Bladder microvascular endothelial cell (primary cell): Measurements from ENCODE around the gene NR4A2. TPM values are rescaled to one million over a fixed set of nuclear protein-coding genes. Genes with fewer than 3 reads are reported as not detected.

ENCODE experiments used
- total RNA-seq: library from RNA; depleted of rRNA; stranded (reverse); fragments of >200 nt; gene quantifications from 2 replicates; pipeline ENCODE4 v1.2.3, GENCODE V29; 2014

Gene NR4A2
- total RNA-seq: under 0.01 and 0.13 TPM in 2 replicates

DNA sequence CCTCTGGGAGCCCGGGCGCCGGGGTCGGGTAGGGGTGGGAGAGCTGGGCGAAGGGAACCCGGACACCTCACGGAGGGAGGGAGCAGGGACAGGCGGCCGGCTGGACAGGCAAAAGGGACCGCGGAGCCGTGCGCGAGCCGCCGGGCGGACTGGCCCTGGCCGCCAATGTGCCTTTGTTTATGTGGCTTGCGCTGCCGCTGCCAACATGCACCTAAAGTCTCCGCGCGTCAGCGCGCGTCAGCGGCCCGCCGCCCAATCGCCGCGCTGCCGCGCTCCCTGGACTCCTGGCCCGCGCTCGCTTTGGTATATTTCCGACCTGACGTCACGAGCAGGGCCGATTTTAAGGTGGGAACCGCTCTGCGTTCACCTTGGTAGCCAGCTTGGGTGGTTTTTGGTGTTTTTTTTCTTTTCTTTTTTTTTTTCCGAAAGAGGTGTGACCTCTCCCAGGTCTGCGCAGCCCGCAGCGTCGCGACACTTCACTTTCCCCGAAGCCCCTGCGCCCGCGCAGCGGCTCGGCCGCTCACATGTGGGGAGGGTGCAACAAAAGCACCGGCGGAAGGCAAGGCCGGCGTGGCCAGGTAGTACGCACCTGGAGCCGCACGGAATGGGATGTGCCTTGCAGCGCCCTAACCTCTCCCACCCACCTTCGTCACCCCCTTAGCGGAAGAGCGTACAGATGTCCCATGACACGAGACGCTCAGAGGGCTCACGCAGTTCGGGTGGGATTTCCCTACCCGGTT, at the start of gene NR4A2:
Gene NR4A2, minus strand, starts transcription at position 188 of the 740 bp plus-strand sequence. CDS start 2,535 bp downstream, outside the sequence.

Other genes starting within 250 kb of the NR4A2 start
- gene GPD2, start 103.7 kb upstream of the NR4A2 start, total RNA-seq: 49.2 and 58.7 TPM in 2 replicates